ENCODE results near the gene ATP9A.
A peak's percentile ranks its signal among the peaks of the same experiment; 100 is the strongest.
"Not testable (repeated sequence)": the region's sequence is repeated elsewhere in the genome, so short reads cannot be mapped to it uniquely, and the experiment has no call there.

Gene ATP9A

GRCh38 chr20:51790256-51790655 lies 22.1 kb upstream of the ATP9A start:
- no peak for DNase-seq

GRCh38 chr20:51789434-51789833 lies 21.2 kb upstream of the ATP9A start:
- no peak for DNase-seq

- DNase-seq: no peak
These were observed 20.6 kb upstream of the ATP9A start for GRCh38 chr20:51788822-51789221.

GRCh38 chr20:51784299-51784698 lies 16.1 kb upstream of the ATP9A start:
- no peak for DNase-seq

- DNase-seq: not testable (repeated sequence)
These were observed 10.1 kb upstream of the ATP9A start for GRCh38 chr20:51778229-51778759.

- DNase-seq: no peak
These were observed 7.1 kb upstream of the ATP9A start for GRCh38 chr20:51775241-51775640.

GRCh38 chr20:51772236-51772635 lies 4.0 kb upstream of the ATP9A start:
- no peak for DNase-seq

- no peak for DNase-seq
These were observed 1.9 kb upstream of the ATP9A start for GRCh38 chr20:51769976-51770615.

GRCh38 chr20:51768759-51769517 lies 748 bp upstream of the ATP9A start:
- DNase-seq: no peak

- DNase-seq: peak; percentile 89
These were observed 960 bp downstream of the ATP9A start for GRCh38 chr20:51766994-51767866.

- not testable (repeated sequence) for DNase-seq
These were observed 2.8 kb downstream of the ATP9A start for GRCh38 chr20:51765381-51765780.

- DNase-seq: no peak
These were observed 4.1 kb downstream of the ATP9A start for GRCh38 chr20:51763965-51764602.

GRCh38 chr20:51760905-51761546 lies 7.2 kb downstream of the ATP9A start:
- no peak for DNase-seq

GRCh38 chr20:51759769-51760510 lies 8.2 kb downstream of the ATP9A start:
- no peak for DNase-seq

- DNase-seq: no peak
These were observed 9.1 kb downstream of the ATP9A start for GRCh38 chr20:51758978-51759544.

- DNase-seq: no peak
These were observed 11.0 kb downstream of the ATP9A start for GRCh38 chr20:51757226-51757625.

- DNase-seq: no peak
These were observed 11.5 kb downstream of the ATP9A start for GRCh38 chr20:51756653-51757052.

GRCh38 chr20:51753220-51753619 lies 15.0 kb downstream of the ATP9A start:
- not testable (repeated sequence) for DNase-seq

- DNase-seq: no peak
These were observed 15.7 kb downstream of the ATP9A start for GRCh38 chr20:51752343-51752951.

GRCh38 chr20:51750770-51751388 lies 17.3 kb downstream of the ATP9A start:
- DNase-seq: no peak
